Choroid plexus epithelial cell (primary cell): ENCODE results near the gene ARHGEF37.
A peak's percentile ranks its signal among the peaks of the same experiment; 100 is the strongest.

Source experiments
- DNase-seq: peaks from one replicate; pipeline ENCODE4 v3.0.0-alpha.2; 2010; ENCODE audit warnings: low read depth
- H3K4me3 ChIP-seq: 2 replicates; pipeline ENCODE4 v1.5.1; 2011; ENCODE audit warnings: low read depth, mild to moderate bottlenecking, control low read depth, low read length, moderate library complexity
- TF ChIP-seq, protein P1 (sequence below): conservative IDR thresholded peaks from 2 replicates; pipeline ENCODE4 v1.5.1; 2011; ENCODE audit warnings: low read depth, mild to moderate bottlenecking, control low read depth, inconsistent platforms, low read length, moderate library complexity

The ARHGEF37 gene

DNA sequence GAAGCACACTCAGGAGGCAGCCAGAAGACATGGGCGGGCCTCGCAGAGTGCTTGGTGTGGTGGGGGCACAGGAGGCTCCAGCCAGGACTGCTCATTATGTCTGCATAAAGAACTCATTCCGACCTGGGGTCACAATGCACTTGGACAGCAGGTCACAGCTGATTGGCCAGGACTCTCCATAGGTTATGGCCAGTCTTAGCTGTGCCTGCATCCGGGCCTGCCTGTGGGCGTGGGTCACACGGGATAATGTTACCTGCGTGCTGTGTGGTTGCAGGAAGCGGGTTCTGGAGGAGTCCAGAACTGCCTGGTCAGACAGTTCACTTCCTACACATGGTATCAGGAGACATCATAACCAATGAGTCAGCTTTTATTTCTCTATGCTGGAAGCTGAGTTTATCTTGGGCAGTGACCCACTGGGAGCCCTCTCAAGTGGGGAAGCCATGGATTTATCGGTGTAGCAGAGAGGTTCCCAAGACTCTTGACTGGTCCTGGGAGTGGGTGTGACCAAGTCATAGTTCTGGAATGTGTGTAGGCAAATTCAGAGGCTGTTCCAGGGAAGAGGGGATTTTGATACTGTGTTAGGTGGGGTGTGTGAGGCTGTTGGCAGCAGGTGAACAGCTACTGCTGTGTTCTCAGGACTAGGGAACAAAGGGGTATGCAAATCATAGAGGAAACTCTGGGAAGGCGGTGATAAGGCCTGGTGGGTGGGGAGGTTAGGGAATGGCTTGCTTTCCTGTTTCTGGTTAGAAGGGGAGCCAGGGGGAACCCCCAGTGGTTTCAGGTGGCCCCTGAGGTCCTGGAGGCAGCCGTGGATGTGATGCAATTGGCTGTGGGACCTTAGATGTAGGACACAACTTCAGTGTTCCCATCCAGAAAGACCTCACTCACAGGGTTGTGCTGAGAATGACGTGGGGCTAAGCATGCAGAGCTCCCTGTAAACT is 51.3 kb downstream of the ARHGEF37 start:
- no peak overlapping the region for H3K4me3 ChIP-seq
- peak; percentile 64 for DNase-seq
- TF ChIP-seq, protein P1, sequence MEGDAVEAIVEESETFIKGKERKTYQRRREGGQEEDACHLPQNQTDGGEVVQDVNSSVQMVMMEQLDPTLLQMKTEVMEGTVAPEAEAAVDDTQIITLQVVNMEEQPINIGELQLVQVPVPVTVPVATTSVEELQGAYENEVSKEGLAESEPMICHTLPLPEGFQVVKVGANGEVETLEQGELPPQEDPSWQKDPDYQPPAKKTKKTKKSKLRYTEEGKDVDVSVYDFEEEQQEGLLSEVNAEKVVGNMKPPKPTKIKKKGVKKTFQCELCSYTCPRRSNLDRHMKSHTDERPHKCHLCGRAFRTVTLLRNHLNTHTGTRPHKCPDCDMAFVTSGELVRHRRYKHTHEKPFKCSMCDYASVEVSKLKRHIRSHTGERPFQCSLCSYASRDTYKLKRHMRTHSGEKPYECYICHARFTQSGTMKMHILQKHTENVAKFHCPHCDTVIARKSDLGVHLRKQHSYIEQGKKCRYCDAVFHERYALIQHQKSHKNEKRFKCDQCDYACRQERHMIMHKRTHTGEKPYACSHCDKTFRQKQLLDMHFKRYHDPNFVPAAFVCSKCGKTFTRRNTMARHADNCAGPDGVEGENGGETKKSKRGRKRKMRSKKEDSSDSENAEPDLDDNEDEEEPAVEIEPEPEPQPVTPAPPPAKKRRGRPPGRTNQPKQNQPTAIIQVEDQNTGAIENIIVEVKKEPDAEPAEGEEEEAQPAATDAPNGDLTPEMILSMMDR, result no peak

DNA sequence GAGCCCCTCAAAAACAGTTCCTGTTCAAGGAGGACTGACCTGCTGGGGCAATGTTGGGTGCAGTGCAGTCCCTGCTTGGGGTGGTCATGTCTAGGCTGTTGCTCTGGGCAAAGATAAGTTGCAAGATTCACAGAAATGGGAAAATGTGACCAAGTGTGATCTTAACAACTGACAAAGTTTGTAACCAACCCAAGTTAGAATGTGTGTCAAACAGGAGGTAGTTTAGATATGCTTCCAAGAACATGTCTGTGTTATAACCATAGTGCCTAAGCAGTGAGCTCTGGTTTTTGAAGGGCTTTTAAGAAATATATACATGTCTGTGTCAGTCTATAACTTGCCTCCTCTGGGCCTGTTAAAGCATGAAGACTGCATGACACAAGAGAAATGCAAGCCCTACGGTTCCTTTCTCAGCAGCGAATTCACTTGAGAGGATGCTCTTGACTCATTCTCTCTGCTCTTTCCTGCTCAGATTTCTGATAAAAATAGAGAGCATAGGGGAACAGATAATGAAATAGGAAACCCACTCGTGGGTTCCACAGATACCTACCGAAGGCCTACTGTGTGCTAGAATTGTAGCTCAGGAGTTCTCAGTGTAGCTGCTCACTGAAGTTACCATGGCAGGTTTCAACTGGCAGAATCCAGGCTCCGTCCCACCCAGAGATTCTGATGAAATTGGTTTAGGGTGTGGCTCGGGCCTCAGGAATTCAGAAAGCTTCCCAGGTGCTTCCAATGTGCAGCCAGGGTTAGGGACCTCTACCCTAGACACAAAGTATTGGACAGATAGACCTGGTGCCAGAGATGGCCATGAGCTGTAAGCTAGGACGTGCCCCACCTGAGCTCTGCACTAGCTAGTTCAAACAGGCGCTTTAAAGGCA is 52.4 kb downstream of the ARHGEF37 start:
- TF ChIP-seq, protein P1, result no peak
- DNase-seq, result peak; percentile 64
- H3K4me3 ChIP-seq, result no peak overlapping the region

GRCh38 chr5:149635394-149635793 is 54.1 kb downstream of the ARHGEF37 start:
- peak; percentile 58 for DNase-seq
- H3K4me3 ChIP-seq, result no peak overlapping the region
- TF ChIP-seq, protein P1, result no peak

GRCh38 chr5:149636191-149636860 is 55.0 kb downstream of the ARHGEF37 start:
- TF ChIP-seq, protein P1, result no peak
- DNase-seq, result no peak
- H3K4me3 ChIP-seq, result no peak overlapping the region

DNA sequence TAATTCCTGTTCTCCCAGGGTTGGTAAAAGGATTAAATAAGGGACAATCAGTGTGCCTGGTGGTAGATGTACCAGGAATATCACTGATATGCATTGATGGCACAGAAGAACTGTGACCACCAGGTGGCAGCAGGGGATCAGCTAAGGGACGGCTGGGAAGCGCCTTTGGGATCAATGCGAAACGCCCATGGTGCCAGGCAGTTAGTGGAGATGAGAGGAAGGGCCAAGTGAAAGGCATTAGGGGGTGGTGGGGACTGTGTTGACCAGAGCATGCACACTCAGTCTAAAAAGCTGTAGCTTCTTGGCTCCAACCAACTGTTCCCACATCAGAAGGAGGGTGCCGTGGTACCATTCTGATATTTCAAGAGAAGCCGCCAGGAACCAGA is 55.6 kb downstream of the ARHGEF37 start:
- peak; percentile 90 for DNase-seq
- TF ChIP-seq, protein P1, result peak; percentile 95
- H3K4me3 ChIP-seq, result no peak overlapping the region

DNA sequence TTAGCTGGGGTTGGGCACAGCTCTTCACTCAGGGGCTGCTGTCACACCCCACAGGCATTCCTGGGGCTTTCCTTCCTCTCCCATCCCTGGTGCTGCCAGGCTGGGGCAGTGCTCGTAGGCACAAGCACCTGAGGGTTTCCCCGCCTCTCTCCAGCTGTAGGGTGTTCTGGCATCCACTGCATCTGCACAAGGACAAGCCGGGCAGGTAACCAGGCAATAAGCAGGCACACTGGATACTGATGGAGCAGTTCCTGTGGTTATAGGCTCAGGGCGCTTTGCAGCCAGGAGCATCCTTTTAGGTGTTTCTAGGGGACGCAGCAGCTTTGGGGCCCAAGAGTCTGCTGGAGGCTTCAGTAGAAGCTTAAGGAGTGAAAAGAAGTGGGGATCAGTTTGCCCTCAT is 56.8 kb downstream of the ARHGEF37 start:
- DNase-seq, result no peak
- no peak overlapping the region for H3K4me3 ChIP-seq
- TF ChIP-seq, protein P1, result no peak
